HEK293T (cell line): ENCODE results near the gene STOML2.

Experiments used
- CTCF ChIA-PET: fragments of 350-600 bp; formaldehyde crosslinking; extraction: SDS; loops from one replicate; lab custom pipeline; 2021; ENCODE audit warnings: antibody characterized with exemption, inconsistent platforms; lab: Yijun Ruan, JAX
- POLR2A ChIA-PET: fragments of 350-600 bp; formaldehyde crosslinking; extraction: SDS; loops from one replicate; lab custom pipeline; 2020; ENCODE audit warnings: antibody characterized with exemption, inconsistent platforms; lab: Yijun Ruan, JAX
- DNase-seq: peaks from one replicate; pipeline ENCODE4 v3.0.0; 2012; ENCODE audit warnings: mixed read lengths; ENCODE audit errors: extremely low spot score
- ARNT ChIP-seq: fragments of 450-650 bp; IDR thresholded peaks from 2 replicates; pipeline ENCODE4 v1.6.1; 2017; ENCODE audit warnings: mild to moderate bottlenecking
- BHLHE40 ChIP-seq: fragments of 450-650 bp; IDR thresholded peaks from 2 replicates; pipeline ENCODE4 v1.6.1; 2016; ENCODE audit warnings: mild to moderate bottlenecking, moderate library complexity, borderline replicate concordance
- CTBP1 ChIP-seq: fragments of 450-650 bp; IDR thresholded peaks from 2 replicates; pipeline ENCODE4 v1.6.1; 2016; ENCODE audit warnings: borderline replicate concordance
- ELF4 ChIP-seq: fragments of 450-650 bp; IDR thresholded peaks from 2 replicates; pipeline ENCODE4 v1.6.1; 2017; ENCODE audit warnings: antibody characterized with exemption
- FOXA1 ChIP-seq: fragments of 450-650 bp; IDR thresholded peaks from 2 replicates; pipeline ENCODE4 v1.6.1; 2016; ENCODE audit warnings: mild to moderate bottlenecking
- FOXK2 ChIP-seq: fragments of 450-650 bp; IDR thresholded peaks from 2 replicates; pipeline ENCODE4 v1.6.1; 2016; ENCODE audit warnings: mild to moderate bottlenecking
- FOXM1 ChIP-seq: fragments of 450-650 bp; IDR thresholded peaks from 2 replicates; pipeline ENCODE4 v1.6.1; 2017; ENCODE audit warnings: mild to moderate bottlenecking, borderline replicate concordance
- HDGF ChIP-seq: fragments of 450-650 bp; IDR thresholded peaks from 2 replicates; pipeline ENCODE4 v1.6.1; 2017; ENCODE audit warnings: antibody characterized with exemption, borderline replicate concordance
- L3MBTL2 ChIP-seq: fragments of 450-650 bp; conservative IDR thresholded peaks from 2 replicates; pipeline ENCODE4 v1.6.1; 2016; ENCODE audit warnings: mild to moderate bottlenecking
- LEF1 ChIP-seq: fragments of 450-650 bp; IDR thresholded peaks from 2 replicates; pipeline ENCODE4 v1.6.1; 2017; ENCODE audit warnings: mild to moderate bottlenecking, borderline replicate concordance
- NFRKB ChIP-seq: fragments of 450-650 bp; IDR thresholded peaks from 2 replicates; pipeline ENCODE4 v1.6.1; 2016; ENCODE audit warnings: mild to moderate bottlenecking, moderate library complexity
- SP1 ChIP-seq: fragments of 450-650 bp; IDR thresholded peaks from 2 replicates; pipeline ENCODE4 v1.6.1; 2017
- SUZ12 ChIP-seq: fragments of 450-650 bp; IDR thresholded peaks from 2 replicates; pipeline ENCODE4 v1.6.1; 2016; ENCODE audit warnings: mild to moderate bottlenecking
- TARDBP ChIP-seq: fragments of 450-650 bp; IDR thresholded peaks from 2 replicates; pipeline ENCODE4 v1.6.1; 2016
- ZNF384 ChIP-seq: fragments of 450-650 bp; IDR thresholded peaks from 2 replicates; pipeline ENCODE4 v1.6.1; 2016
- TF ChIP-seq, protein P1 (sequence below): fragments of 450-650 bp; IDR thresholded peaks from 2 replicates; pipeline ENCODE4 v1.6.1; 2016

The STOML2 gene

DNA sequence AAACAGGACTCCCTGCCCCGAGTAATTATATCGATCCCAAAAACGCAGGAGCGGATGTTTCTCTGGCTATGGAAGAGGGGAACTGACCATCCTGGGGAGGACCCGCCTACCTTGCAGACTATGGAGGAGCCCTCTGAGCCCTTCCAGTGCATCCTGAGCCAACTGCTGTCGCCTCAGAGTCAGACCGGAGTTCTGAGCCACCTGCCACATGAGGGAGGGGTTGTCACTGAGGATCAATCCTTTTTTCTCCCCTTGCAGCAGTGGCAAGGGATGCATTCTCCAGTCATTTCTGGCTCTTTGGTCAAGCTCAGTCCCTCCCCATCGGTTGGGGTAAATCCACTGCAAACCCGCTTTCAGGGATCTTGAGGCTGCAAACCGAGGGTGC is 23.9 kb downstream of the STOML2 start:
- CTCF ChIA-PET = interaction anchor here (0.6 kb wide), 1 partner anchor 16 kb away, joined by 3 read pairs; no protein-coding TSS in a partner anchor
- POLR2A ChIA-PET = interaction anchor here (1.0 to 4.1 kb wide), 7 partner anchors 8 to 28 kb away, joined by 3 to 28 read pairs (median 6); partner anchors contain the start of genes PIGO, STOML2 and VCP
- TF ChIP-seq L3MBTL2 (no peak), CTBP1 (no peak), ZNF384 (no peak), FOXA1 (no peak), ARNT (no peak), NFRKB (no peak), FOXK2 (no peak), ELF4 (no peak), HDGF (no peak), LEF1 (no peak)
- TF ChIP-seq, protein P1, sequence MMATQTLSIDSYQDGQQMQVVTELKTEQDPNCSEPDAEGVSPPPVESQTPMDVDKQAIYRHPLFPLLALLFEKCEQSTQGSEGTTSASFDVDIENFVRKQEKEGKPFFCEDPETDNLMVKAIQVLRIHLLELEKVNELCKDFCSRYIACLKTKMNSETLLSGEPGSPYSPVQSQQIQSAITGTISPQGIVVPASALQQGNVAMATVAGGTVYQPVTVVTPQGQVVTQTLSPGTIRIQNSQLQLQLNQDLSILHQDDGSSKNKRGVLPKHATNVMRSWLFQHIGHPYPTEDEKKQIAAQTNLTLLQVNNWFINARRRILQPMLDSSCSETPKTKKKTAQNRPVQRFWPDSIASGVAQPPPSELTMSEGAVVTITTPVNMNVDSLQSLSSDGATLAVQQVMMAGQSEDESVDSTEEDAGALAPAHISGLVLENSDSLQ = no peak
- DNase-seq = no peak

DNA sequence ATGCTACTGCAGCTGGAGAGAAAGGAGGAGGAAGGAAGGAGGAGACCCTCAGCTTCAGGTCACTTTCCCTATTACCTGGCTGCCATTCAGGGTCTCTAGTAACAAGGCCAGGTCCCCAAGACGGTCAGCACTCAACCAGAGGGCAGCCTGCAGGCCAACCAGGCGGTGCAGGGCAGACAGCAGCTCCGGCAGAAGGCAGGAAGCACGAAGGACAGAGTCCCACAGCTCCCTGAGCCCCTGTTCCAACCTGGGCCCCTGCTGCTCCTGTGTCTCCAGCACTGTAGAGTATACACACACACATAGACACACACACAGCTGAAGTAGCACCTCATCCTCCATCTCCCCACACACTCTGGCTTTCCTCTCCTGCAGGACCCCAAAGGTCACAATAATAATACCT is 24.9 kb downstream of the STOML2 start:
- TF ChIP-seq TARDBP (no peak), SP1 (no peak), FOXM1 (no peak), FOXK2 (no peak)
- TF ChIP-seq, protein P1 = no peak
- no peak for DNase-seq
- CTCF ChIA-PET = no interaction called here
- POLR2A ChIA-PET = interaction anchor here (3.0 kb wide), 1 partner anchor 24 kb away, joined by 18 read pairs; the partner anchor contains the start of gene STOML2

DNA sequence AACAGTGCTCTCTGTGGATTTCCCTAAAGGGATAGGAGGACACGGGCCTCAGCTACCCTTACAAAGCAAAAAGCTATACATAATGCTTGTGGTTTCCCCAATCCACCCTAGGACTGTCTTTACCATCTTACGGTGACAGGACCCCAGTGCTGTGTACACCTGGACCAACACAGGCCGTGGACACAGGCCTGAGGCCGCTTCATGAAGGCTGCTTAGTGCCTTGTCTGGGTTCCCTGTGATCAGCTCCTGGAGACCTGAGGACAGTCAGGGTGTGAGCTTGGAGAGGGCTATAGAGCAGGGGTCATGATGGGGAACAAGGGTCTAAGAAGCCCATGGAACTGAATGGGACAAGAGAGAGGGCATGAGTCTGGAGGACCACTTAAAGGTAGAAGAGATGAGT is 26.1 kb downstream of the STOML2 start:
- TF ChIP-seq ZNF384 (no peak), ELF4 (no peak), FOXK2 (no peak), SUZ12 (no peak), L3MBTL2 (no peak), NFRKB (no peak), FOXA1 (no peak), HDGF (no peak), LEF1 (no peak)
- ChIA-PET CTCF (no interaction called here), POLR2A (interaction anchor here (0.6 kb wide), 1 partner anchor 14 kb away, joined by 4 read pairs; no protein-coding TSS in a partner anchor)
- no peak for DNase-seq

- ChIA-PET CTCF (no interaction called here), POLR2A (no interaction called here)
- no peak for DNase-seq
- TF ChIP-seq, protein P1 = no peak
- TF ChIP-seq NFRKB (no peak), FOXM1 (no peak), ELF4 (no peak), LEF1 (no peak), SP1 (no peak), FOXA1 (no peak), BHLHE40 (no peak), HDGF (no peak), SUZ12 (no peak), CTBP1 (no peak), ARNT (no peak)
Observed at GRCh38 chr9:35075358-35075757, 27.6 kb downstream of the STOML2 start.

DNA sequence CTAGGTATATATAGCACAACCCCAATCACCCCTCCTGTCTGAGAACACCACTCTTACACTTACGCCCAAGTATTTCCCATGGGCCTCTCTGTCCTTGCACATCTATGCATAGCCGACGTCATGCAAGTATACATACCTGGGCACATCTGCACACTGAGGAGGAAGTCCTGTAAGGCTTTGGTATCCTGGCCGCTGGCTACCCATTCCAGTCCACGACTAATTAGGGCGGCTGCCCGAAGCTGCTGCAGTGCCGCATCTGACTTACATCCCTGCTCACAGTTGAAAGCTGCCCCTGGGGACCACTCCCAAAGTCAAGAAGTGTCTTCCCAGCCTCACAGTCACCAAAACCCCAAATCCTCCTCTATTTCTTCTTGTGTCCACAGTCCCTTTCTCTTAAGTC is 28.1 kb downstream of the STOML2 start:
- DNase-seq = no peak
- POLR2A ChIA-PET = no interaction called here
- no peak for TF ChIP-seq SUZ12
- CTCF ChIA-PET = no interaction called here

GRCh38 chr9:35074141-35074540 is 28.8 kb downstream of the STOML2 start:
- ChIA-PET POLR2A (no interaction called here), CTCF (no interaction called here)
- TF ChIP-seq NFRKB (no peak), SP1 (no peak), CTBP1 (no peak), FOXA1 (no peak), ELF4 (no peak), FOXK2 (no peak), FOXM1 (no peak), TARDBP (no peak), ZNF384 (no peak)
- TF ChIP-seq, protein P1 = no peak
- DNase-seq = no peak

DNA sequence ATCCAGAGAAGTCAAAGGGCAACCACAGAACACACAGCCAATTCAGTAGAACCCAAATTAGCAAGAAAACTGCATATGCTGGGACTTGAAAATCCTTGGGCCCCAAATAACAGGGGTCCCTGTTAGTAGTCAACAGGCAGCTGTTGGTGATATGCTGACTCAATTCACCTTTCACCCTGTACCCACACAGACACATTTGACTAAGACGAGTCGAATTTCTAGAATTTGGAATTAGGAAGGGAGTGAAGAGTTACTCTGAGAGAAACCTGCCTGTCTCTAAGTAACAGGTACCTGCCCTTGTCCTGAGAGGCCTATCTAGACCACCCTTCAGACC is 29.7 kb downstream of the STOML2 start:
- TF ChIP-seq, protein P1 = no peak
- TF ChIP-seq SUZ12 = no peak
- TF ChIP-seq ZNF384 = no peak
- TF ChIP-seq FOXM1 = no peak
- no peak for TF ChIP-seq FOXA1
- no peak for TF ChIP-seq LEF1
- no peak for TF ChIP-seq ELF4
- ChIA-PET POLR2A (no interaction called here), CTCF (no interaction called here)
- no peak for DNase-seq
